WTC11 (cell line): ENCODE data around the gene ITPR2. TPM values are rescaled to one million over a fixed set of nuclear protein-coding genes. Genes with fewer than 3 reads are reported as not detected.

Source experiments
- ATAC-seq: fragments of 200-7000 bp; cut with Tn5 transposase; 2 replicates; pipeline ENCODE4 v1.10.0; 2021; ENCODE audit warnings: mild to moderate bottlenecking, moderate library complexity
- CTCF ChIA-PET: fragments of 300-600 bp; sonication (Branson Sonifier 250); formaldehyde crosslinking; loops from one replicate; lab custom pipeline; 2021; ENCODE audit warnings: antibody characterized with exemption; lab: Charles Lee
- POLR2A ChIA-PET: fragments of 350-600 bp; sonication (Branson Sonifier 250); formaldehyde crosslinking; loops from one replicate; lab custom pipeline; 2021; ENCODE audit warnings: antibody characterized with exemption; lab: Charles Lee
- DNase-seq: peaks from one replicate; pipeline ENCODE4 v3.0.0; 2021; ENCODE audit warnings: low spot score
- H3K27ac Mint-ChIP-seq: 2 replicates; pipeline ENCODE4 v1.8.0; 2021; ENCODE audit warnings: mixed read lengths
- H3K27me3 Mint-ChIP-seq: 2 replicates; pipeline ENCODE4 v1.8.0; 2021; ENCODE audit warnings: low read depth, mild to moderate bottlenecking, moderate library complexity, mixed read lengths
- H3K36me3 Mint-ChIP-seq: 2 replicates; pipeline ENCODE4 v1.8.0; 2021; ENCODE audit warnings: mixed read lengths
- H3K4me1 Mint-ChIP-seq: 2 replicates; pipeline ENCODE4 v1.8.0; 2022; ENCODE audit warnings: mixed read lengths
- H3K4me3 Mint-ChIP-seq: 2 replicates; pipeline ENCODE4 v1.8.0; 2021; ENCODE audit warnings: mild to moderate bottlenecking, moderate library complexity, mixed read lengths
- H3K9me3 Mint-ChIP-seq: 2 replicates; pipeline ENCODE4 v1.8.0; 2021; ENCODE audit warnings: mixed read lengths
- CREM ChIP-seq: sonication (generic); formaldehyde crosslinking; IDR thresholded peaks from 2 replicates; pipeline ENCODE4 v1.8.1; 2022; ENCODE audit warnings: mild to moderate bottlenecking, missing genetic modification reagents, moderate library complexity
- CTCF ChIP-seq: fragments of 200-600 bp; IDR thresholded peaks from 2 replicates; pipeline ENCODE4 v1.8.0; 2022; ENCODE audit warnings: antibody characterized with exemption
- E2F5 ChIP-seq: sonication (generic); formaldehyde crosslinking; IDR thresholded peaks from 2 replicates; pipeline ENCODE4 v1.8.1; 2022; ENCODE audit warnings: mild to moderate bottlenecking, moderate library complexity, missing genetic modification reagents
- EMX1 ChIP-seq: fragments of 250-450 bp; sonication (Bioruptor Pico); IDR thresholded peaks from 2 replicates; pipeline ENCODE4 v1.8.0; 2021; ENCODE audit warnings: mild to moderate bottlenecking
- HMGA2 ChIP-seq: fragments of 250-450 bp; sonication (Bioruptor Pico); IDR thresholded peaks from 2 replicates; pipeline ENCODE4 v1.4.0; 2021; ENCODE audit warnings: mild to moderate bottlenecking, moderate library complexity
- MXD4 ChIP-seq: fragments of 250-450 bp; sonication (Bioruptor Pico); IDR thresholded peaks from 2 replicates; pipeline ENCODE4 v1.8.0; 2021; ENCODE audit warnings: mild to moderate bottlenecking, moderate library complexity, borderline replicate concordance
- MYBL2 ChIP-seq: sonication (generic); formaldehyde crosslinking; IDR thresholded peaks from 2 replicates; pipeline ENCODE4 v1.8.1; 2023; ENCODE audit warnings: mild to moderate bottlenecking, moderate library complexity, missing genetic modification reagents
- NR1H2 ChIP-seq: sonication (generic); formaldehyde crosslinking; IDR thresholded peaks from 2 replicates; pipeline ENCODE4 v1.9.0; 2021; ENCODE audit warnings: mild to moderate bottlenecking, moderate library complexity, missing genetic modification reagents
- NR3C1 ChIP-seq: sonication (generic); formaldehyde crosslinking; conservative IDR thresholded peaks from 2 replicates; pipeline ENCODE4 v1.8.1; 2023; ENCODE audit warnings: low read depth, mild to moderate bottlenecking, missing genetic modification reagents
- PRDM15 ChIP-seq: sonication (generic); formaldehyde crosslinking; IDR thresholded peaks from 2 replicates; pipeline ENCODE4 v1.8.0; 2022; ENCODE audit warnings: missing genetic modification reagents
- SMAD3 ChIP-seq: sonication (generic); formaldehyde crosslinking; IDR thresholded peaks from 2 replicates; pipeline ENCODE4 v1.8.0; 2022; ENCODE audit warnings: missing genetic modification reagents, mild to moderate bottlenecking, borderline replicate concordance
- SP1 ChIP-seq: sonication (generic); formaldehyde crosslinking; conservative IDR thresholded peaks from 2 replicates; pipeline ENCODE4 v1.8.1; 2022; ENCODE audit warnings: missing genetic modification reagents
- TEAD4 ChIP-seq: sonication (generic); formaldehyde crosslinking; IDR thresholded peaks from 2 replicates; pipeline ENCODE4 v1.8.0; 2022; ENCODE audit warnings: mild to moderate bottlenecking, missing genetic modification reagents
- TP53 ChIP-seq: sonication (generic); formaldehyde crosslinking; IDR thresholded peaks from 2 replicates; pipeline ENCODE4 v1.8.1; 2023; ENCODE audit warnings: mild to moderate bottlenecking, missing genetic modification reagents
- ZBTB43 ChIP-seq: sonication (generic); formaldehyde crosslinking; IDR thresholded peaks from 2 replicates; pipeline ENCODE4 v1.8.1; 2023; ENCODE audit warnings: mild to moderate bottlenecking, missing genetic modification reagents
- ZNF317 ChIP-seq: sonication (generic); formaldehyde crosslinking; IDR thresholded peaks from 2 replicates; pipeline ENCODE4 v1.8.1; 2023; ENCODE audit warnings: low read depth, mild to moderate bottlenecking, moderate library complexity, missing genetic modification reagents, borderline replicate concordance
- total RNA-seq: library from RNA; stranded (reverse); gene quantifications from 3 replicates; pipeline ENCODE4 v1.2.3, GENCODE V29; 2021
- TF ChIP-seq, protein P1 (sequence below): fragments of 250-450 bp; sonication (Bioruptor Pico); IDR thresholded peaks from 2 replicates; pipeline ENCODE4 v1.9.0; 2021; ENCODE audit warnings: moderate library complexity, mild to moderate bottlenecking, inconsistent platforms, borderline replicate concordance
- TF ChIP-seq, protein P2 (sequence below): sonication (generic); formaldehyde crosslinking; IDR thresholded peaks from 2 replicates; pipeline ENCODE4 v1.8.0; 2022; ENCODE audit warnings: mild to moderate bottlenecking, missing genetic modification reagents
- TF ChIP-seq, protein P3 (sequence below): sonication (generic); formaldehyde crosslinking; IDR thresholded peaks from 2 replicates; pipeline ENCODE4 v1.8.1; 2023; ENCODE audit warnings: mild to moderate bottlenecking, missing genetic modification reagents, moderate library complexity

Gene ITPR2
- total RNA-seq, 1 experiment from 2014 or later = 50.7 TPM

DNA sequence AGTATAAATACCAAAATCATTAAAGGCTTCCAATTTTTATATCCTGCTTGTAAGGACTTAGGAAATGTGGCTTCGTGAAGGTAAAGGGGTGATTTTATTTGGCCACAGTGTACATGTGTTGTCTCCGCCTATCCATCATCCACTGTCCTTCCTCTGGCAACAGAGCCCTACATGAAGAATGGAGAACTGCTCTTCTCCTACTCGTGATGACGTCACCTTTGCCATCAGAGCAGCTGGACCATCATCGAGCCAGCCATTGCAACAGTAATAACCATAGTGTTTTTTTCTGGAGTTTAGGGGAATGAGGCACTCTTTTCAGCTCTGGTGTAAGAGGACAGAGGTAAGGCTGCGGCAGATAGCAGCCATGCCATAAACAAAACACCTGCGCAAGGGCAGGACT is 19.2 kb downstream of the ITPR2 start:
- peaks cover 12% of the 10 kb centered on the region for H3K4me1 Mint-ChIP-seq
- H3K4me3 Mint-ChIP-seq = no peak overlapping the region
- no peaks in the 10 kb centered on the region for H3K27me3 Mint-ChIP-seq
- H3K36me3 Mint-ChIP-seq = peaks cover 3% of the 10 kb centered on the region
- peaks cover 3% of the 10 kb centered on the region for H3K9me3 Mint-ChIP-seq
- POLR2A ChIA-PET = no interaction called here
- DNase-seq = no peak
- TF ChIP-seq NR3C1 (CRISPR knock-in tag) = no peak
- TF ChIP-seq MXD4 (CRISPR knock-in tag) = no peak
- no peak for TF ChIP-seq PRDM15 (CRISPR knock-in tag)
- TF ChIP-seq CREM (CRISPR knock-in tag) = no peak
- TF ChIP-seq E2F5 (CRISPR knock-in tag) = no peak
- TF ChIP-seq SMAD3 (CRISPR knock-in tag) = no peak
- TF ChIP-seq HMGA2 (CRISPR knock-in tag) = no peak
- TF ChIP-seq ZBTB43 = no peak
- no peak for TF ChIP-seq MYBL2 (CRISPR knock-in tag)
- TF ChIP-seq TEAD4 (CRISPR knock-in tag) = no peak
- TF ChIP-seq CTCF = no peak
- no peak for TF ChIP-seq EMX1 (CRISPR knock-in tag)
- TF ChIP-seq ZNF317 = no peak
- TF ChIP-seq NR1H2 (CRISPR knock-in tag) = no peak
- no peak for TF ChIP-seq SP1
- TF ChIP-seq, protein P1, sequence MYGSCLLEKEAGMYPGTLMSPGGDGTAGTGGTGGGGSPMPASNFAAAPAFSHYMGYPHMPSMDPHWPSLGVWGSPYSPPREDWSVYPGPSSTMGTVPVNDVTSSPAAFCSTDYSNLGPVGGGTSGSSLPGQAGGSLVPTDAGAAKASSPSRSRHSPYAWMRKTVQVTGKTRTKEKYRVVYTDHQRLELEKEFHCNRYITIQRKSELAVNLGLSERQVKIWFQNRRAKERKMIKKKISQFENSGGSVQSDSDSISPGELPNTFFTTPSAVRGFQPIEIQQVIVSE (CRISPR knock-in tag) = no peak
- TF ChIP-seq, protein P2, sequence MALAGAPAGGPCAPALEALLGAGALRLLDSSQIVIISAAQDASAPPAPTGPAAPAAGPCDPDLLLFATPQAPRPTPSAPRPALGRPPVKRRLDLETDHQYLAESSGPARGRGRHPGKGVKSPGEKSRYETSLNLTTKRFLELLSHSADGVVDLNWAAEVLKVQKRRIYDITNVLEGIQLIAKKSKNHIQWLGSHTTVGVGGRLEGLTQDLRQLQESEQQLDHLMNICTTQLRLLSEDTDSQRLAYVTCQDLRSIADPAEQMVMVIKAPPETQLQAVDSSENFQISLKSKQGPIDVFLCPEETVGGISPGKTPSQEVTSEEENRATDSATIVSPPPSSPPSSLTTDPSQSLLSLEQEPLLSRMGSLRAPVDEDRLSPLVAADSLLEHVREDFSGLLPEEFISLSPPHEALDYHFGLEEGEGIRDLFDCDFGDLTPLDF (CRISPR knock-in tag) = no peak
- TF ChIP-seq, protein P3, sequence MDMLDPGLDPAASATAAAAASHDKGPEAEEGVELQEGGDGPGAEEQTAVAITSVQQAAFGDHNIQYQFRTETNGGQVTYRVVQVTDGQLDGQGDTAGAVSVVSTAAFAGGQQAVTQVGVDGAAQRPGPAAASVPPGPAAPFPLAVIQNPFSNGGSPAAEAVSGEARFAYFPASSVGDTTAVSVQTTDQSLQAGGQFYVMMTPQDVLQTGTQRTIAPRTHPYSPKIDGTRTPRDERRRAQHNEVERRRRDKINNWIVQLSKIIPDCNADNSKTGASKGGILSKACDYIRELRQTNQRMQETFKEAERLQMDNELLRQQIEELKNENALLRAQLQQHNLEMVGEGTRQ (CRISPR knock-in tag) = no peak
- no peak for TF ChIP-seq TP53 (CRISPR knock-in tag)
- TF ChIP-seq, all 79 proteins: peak for 0
- no peak for ATAC-seq
- H3K27ac Mint-ChIP-seq = no peak overlapping the region
- CTCF ChIA-PET = no interaction called here
